Left colon (tissue), 2 donors: ENCODE data around the gene KLF18. TPM values are rescaled to one million over a fixed set of nuclear protein-coding genes. Genes with fewer than 3 reads are reported as not detected.
"Not testable (repeated sequence)": the region's sequence is repeated elsewhere in the genome, so short reads cannot be mapped to it uniquely, and the experiment has no call there.

Experiments used
- ATAC-seq: fragments of 200-7000 bp; cut with Tn5 transposase; one replicate; pipeline ENCODE4 v1.9.1; 2020; ENCODE audit warnings: mild to moderate bottlenecking, moderate library complexity
- DNase-seq, 2 donors: peaks; one replicate each; pipeline ENCODE4 v3.0.0-alpha.2; 2020
- intact Hi-C, 2 donors: fragments of 100-400 bp; cut with DNase I in 1 of 2; cut with micrococcal nuclease in 1 of 2; formaldehyde crosslinking; loops; one replicate each; pipeline versions ENCODE4 v1.11.2 to v1.14.0; 2022; cut with DNase I, micrococcal nuclease
- long read RNA-seq: library from polyadenylated mRNA; unstranded; transcript quantifications from one replicate; pipeline ENCODE4 v2.0.0, GENCODE V29; 2021
- total RNA-seq, 2 donors: library from RNA; stranded (reverse); fragmentation: NEBNext Ultra II Directional; extraction: Animal tissue kit (Norgen Biotek cat#: 25700); gene quantifications; one replicate each; pipeline ENCODE4 v1.2.1, GENCODE V29; 2021
- donor health status: DM: no; HTN: no; CAD: no.
- donor health status: DM: yes; HTN: yes; CAD: no.

The KLF18 gene
- not detected for total RNA-seq
- long read RNA-seq: 0 reads

- no peak for DNase-seq
- intact Hi-C loops: no loop called here
- no peak for ATAC-seq
Measured at GRCh38 chr1:44141531-44141930, at the start of gene KLF18. TSS of gene KLF18 (minus strand) at chr1:44141631. CDS start at chr1:44141631, 0 bp downstream.

- no peak for ATAC-seq
- intact Hi-C loops: no loop called here
- DNase-seq: no peak
Measured at GRCh38 chr1:44174630-44175029, 33.2 kb upstream of the KLF18 start.

DNA sequence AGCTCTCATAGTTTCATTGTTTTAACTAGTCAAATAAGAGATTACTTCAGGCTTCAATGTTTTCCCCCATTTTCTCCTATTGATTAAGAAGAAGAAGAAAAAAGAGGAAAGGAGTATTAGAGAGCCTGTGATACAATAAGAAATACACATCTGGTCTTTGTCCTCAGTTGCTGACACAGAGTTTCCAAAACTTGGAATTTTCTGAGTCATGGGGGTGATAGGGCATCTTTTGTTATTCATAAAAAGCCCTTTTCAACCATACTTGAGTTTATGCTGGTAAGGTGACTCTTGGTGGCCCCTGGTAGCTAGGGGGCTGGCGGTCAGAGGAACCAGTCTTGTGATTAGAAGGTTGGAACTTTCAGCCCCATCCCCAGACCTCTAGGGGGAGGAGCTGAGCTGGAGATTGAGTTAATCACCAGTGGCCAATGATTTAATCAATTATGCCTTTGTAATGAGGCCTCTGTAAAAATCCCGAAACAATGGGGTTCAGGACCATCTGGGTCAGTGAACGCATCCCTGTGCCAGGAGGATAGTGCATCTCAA lies 28.9 kb upstream of the KLF18 start:
- ATAC-seq: no peak
- no peak for DNase-seq
- intact Hi-C loops: no loop called here

DNA sequence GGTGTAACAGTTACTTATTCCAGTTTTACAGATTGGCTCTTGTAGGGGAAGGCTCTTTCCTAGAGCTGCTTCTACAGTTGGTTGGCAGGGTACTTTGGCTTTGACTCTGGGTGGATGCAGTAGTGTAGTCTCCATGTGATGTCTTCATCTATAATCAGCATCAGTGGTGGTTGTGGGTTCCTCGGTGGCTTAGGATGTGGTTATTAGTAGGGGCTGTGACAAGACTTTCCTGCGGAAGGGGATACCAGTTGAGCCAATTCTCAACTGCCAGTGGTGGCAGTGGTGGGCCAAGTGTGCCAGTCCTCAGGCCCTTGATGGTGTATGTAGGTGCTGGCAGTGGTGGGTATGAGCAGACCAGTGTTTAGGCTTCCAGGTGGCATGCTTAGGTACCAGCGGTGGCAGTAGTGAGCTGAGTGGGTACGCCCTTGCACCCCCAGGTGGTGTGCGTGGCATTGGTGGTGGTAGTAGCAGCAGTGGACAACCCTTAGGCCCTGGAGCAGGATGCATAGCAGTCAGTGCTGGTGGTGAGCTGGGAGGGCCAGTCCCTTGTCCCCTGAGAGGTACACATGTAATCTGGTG lies 27.2 kb upstream of the KLF18 start:
- no peak for DNase-seq
- intact Hi-C loops: no loop called here
- no peak for ATAC-seq

DNA sequence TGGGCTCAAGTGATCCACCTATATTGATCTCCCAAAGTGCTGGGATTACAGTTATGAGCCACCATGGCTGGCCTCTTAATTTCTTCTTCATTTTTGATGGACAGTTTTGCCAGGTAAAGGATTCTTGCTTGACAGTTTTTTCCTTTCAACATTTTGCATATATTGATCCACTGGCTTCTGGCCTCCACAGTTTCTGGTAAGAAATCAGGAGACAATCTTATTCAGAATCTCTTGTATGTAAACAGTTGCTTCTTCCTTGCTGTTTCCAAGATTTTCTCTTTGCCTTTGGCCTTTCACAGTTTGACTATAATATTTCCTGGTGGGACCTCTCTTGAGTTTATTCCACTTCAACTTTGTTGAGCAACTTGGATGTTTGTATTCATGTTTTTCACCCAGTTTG lies 20.1 kb upstream of the KLF18 start:
- no peak for DNase-seq
- intact Hi-C loops: no loop called here
- ATAC-seq: no peak

GRCh38 chr1:44158871-44159270 lies 17.4 kb upstream of the KLF18 start:
- DNase-seq: no peak
- intact Hi-C loops: no loop called here
- no peak for ATAC-seq

- ATAC-seq (no peak), DNase-seq (no peak)
- intact Hi-C loops: no loop called here
Measured at GRCh38 chr1:44157903-44158302, 16.5 kb upstream of the KLF18 start.

GRCh38 chr1:44154049-44154448 lies 12.6 kb upstream of the KLF18 start:
- no peak for ATAC-seq
- no peak for DNase-seq
- intact Hi-C loops: no loop called here

DNA sequence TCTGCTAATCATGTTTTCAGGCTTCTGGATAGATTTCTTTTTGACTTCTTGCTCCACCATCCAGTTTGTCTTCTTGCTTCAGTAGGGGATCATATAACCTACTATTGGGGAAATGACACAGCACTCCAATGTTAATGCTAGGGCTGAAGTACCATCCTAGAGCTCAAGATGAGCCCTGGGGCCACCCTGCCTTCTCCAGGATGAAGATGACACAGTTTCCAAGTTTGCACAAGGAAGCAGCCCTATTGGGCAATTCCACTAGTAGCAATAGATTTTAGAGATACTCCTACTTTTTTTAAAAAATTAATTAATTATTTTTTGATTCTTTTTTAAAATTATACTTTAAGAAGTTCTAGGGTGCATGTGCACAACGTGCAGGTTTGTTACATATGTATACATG lies 11.3 kb upstream of the KLF18 start:
- DNase-seq (no peak), ATAC-seq (no peak)
- intact Hi-C loops: no loop called here

- no peak for DNase-seq
- ATAC-seq: no peak
- intact Hi-C loops: no loop called here
Measured at GRCh38 chr1:44151808-44152207, 10.4 kb upstream of the KLF18 start.

DNA sequence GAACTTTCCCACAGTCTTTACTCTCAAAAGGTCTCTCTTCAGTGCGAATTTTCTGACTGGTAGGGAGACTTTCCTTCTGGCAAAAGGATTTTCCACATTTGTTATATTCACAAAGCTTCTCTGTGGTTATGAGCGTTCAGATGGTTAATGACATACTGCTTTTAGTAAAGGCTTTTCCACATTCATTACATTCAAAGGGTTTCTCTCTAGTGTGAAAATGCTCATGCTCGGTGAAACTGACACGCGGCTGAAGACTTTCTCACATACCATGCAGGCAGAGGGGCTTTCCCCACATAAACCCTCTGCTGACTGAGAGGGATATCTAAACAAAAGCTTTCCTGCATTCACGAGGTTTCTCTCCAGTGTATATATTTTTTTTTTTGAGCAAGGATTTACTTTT lies 9.9 kb upstream of the KLF18 start:
- intact Hi-C loops: no loop called here

GRCh38 chr1:44147582-44147981 lies 6.2 kb upstream of the KLF18 start:
- intact Hi-C loops: no loop called here
- ATAC-seq: no peak
- no peak for DNase-seq

More for the DNA sequence above, 9.9 kb upstream of the KLF18 start:
- DNase-seq (no peak), ATAC-seq (no peak)

GRCh38 chr1:44146536-44147361 lies 5.3 kb upstream of the KLF18 start:
- ATAC-seq (no peak), DNase-seq (no peak)
- intact Hi-C loops: no loop called here

DNA sequence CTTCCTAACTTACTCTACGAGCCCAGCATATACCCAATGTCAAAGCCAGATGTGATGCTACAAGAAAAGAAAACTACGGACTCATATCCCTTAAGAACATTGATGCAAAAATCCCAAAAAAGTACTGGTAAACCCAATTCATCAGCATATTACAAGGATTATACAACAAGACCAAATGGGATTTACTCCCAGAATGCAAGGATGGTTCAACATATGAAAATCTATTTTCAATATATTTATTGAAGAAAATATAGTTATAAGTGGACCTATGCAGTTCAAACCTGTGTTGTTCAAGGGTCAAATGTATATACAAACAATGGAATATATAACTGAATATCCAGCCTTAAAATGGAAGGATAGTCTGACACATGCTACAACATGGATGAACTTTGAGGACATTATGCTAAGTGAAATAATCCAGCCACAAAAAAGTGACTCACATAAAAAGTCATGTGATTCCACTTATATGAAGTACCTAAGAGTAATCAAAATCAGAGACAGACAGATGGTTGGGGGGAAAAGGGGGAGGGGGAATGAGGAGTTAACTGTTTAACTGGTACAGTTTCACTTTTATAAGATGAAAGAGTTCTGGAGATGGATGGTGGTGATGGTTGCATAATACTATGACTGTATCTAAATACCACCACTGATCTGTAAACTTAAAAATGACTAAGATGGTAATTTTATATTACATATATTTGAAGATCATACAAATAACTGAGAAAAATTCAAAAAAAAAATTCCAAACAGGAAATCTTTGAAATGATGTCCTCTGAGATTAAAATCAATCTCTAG lies 3.7 kb upstream of the KLF18 start:
- DNase-seq (no peak), ATAC-seq (no peak)
- intact Hi-C loops: no loop called here

GRCh38 chr1:44139565-44139964 lies 1.9 kb downstream of the KLF18 start:
- ATAC-seq, DNase-seq, intact Hi-C loops: not testable (repeated sequence)

DNA sequence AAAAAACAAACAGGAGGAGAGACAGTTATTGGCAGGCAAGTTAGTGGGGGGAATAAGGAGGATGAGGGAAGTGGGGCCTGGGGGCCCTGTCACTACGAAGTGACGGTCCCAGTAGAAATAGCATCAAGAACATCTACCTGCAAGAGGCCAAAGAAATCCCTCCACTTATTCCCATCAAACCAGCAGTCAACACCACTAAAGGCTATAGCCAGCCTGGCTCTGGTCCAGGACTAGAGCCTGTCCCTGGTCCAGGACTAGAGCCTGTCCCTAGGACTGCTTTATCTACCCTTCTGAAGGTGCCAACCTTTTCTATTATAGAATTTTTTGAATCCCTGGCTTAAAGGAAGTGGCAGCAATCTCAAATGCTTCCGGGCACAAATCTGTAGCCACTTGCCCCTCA lies 3.2 kb downstream of the KLF18 start:
- ATAC-seq (no peak), DNase-seq (no peak)
- intact Hi-C loops: no loop called here

DNA sequence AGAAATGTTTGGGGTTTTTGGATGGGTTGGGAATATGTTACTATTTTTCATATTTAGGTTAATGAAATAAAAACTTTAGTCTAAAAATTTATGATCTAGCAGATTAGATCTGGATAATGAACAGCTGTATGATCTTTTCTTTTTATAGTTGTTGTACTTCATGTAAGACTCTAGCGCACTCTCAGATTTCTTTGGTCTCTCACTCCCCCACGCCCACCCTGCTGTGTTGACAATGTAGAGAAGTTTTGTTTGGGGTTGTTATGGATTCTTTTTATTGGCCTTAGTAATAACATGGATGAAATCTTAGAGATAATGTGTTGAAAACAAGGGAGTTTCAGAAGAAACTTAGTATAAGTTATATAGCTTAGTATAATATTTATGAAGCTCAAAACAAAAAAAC lies 5.5 kb downstream of the KLF18 start:
- intact Hi-C loops: no loop called here
- DNase-seq: no peak
- ATAC-seq: no peak

DNA sequence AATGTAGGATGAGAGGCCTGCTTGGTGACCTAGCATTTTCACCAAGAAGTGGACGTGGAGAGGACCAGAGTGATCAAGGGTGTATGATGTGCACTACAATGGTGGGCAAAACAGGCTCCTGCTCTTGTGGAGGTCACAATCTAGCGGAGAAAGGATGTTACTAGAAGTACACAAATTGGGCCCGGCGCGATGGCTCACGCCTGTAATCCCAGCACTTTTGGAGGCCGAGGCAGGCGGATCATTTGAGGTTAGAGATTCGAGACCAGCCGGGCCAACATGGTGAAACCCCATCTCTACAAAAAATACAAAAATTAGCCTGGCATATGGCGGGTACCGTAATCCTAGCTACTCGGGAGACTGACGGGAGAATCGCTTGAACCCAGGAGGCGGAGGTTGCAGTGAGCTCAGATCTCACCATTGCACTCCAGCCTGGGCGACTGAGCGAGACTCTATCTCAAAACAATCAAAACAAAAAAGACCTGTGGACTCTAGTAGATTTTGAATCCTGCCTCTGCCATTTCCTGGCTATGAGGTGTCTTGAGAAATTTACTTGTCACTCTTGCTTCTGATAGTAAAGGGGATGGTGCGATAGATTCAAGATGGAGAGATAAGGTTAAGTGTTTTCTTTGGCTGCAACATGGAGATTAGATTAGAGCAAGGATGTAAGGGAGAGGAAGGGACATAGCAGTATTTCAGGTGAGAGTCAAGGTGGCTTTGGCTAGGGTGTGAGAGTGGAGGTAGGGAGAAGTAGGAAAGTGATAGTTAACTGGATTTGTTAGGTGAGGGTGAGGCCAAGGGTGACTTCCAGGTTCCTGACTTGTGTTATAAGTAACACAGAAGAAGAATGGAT lies 7.1 kb downstream of the KLF18 start:
- ATAC-seq: no peak
- intact Hi-C loops: no loop called here

GRCh38 chr1:44131411-44131810 lies 10.0 kb downstream of the KLF18 start:
- ATAC-seq (no peak), DNase-seq (no peak)
- intact Hi-C loops: no loop called here

More for the DNA sequence above, 7.1 kb downstream of the KLF18 start:
- DNase-seq: no peak
